GM21717 (cell line): ENCODE measurements around the gene CARD10.

Experiments used
- ATAC-seq: cut with Tn5 transposase; IDR thresholded peaks from one replicate; pipeline ENCODE4 v1.9.1; 2021; ENCODE audit warnings: mild to moderate bottlenecking, moderate library complexity; ENCODE audit not compliant: unreplicated experiment

Gene CARD10

GRCh38 chr22:37519268-37520195 is at the start of gene CARD10:
CARD10 (minus strand) TSS chr22:37519415; CDS start chr22:37519200, 215 bp downstream.
- ATAC-seq = no peak

- ATAC-seq = no peak
These were observed 49.3 kb upstream of the CARD10 start for GRCh38 chr22:37568448-37569008.

GRCh38 chr22:37568012-37568411 is 48.8 kb upstream of the CARD10 start:
- ATAC-seq = no peak

GRCh38 chr22:37566903-37567798 is 47.9 kb upstream of the CARD10 start:
- peak; percentile 60 for ATAC-seq

- no peak for ATAC-seq
These were observed 47.2 kb upstream of the CARD10 start for GRCh38 chr22:37566329-37566837.

- no peak for ATAC-seq
These were observed 46.6 kb upstream of the CARD10 start for GRCh38 chr22:37565830-37566229.

GRCh38 chr22:37564111-37564711 is 45.0 kb upstream of the CARD10 start:
- no peak for ATAC-seq

- ATAC-seq = no peak
These were observed 44.2 kb upstream of the CARD10 start for GRCh38 chr22:37563153-37564081.

GRCh38 chr22:37562049-37562875 is 43.0 kb upstream of the CARD10 start:
- ATAC-seq = no peak

GRCh38 chr22:37561212-37562048 is 42.2 kb upstream of the CARD10 start:
- ATAC-seq = no peak

GRCh38 chr22:37560608-37561211 is 41.5 kb upstream of the CARD10 start:
- no peak for ATAC-seq

GRCh38 chr22:37559901-37560607 is 40.8 kb upstream of the CARD10 start, which contains the start of gene CDC42EP1:
CDC42EP1 (plus strand) TSS chr22:37560480; CDS start chr22:37566350, 5,870 bp downstream.
- no peak for ATAC-seq

- ATAC-seq = no peak
These were observed 40.3 kb upstream of the CARD10 start for GRCh38 chr22:37559521-37559900.

GRCh38 chr22:37558815-37559214 is 39.6 kb upstream of the CARD10 start:
- ATAC-seq = no peak

GRCh38 chr22:37557321-37558001 is 38.2 kb upstream of the CARD10 start:
- ATAC-seq = no peak

- ATAC-seq = no peak
These were observed 37.5 kb upstream of the CARD10 start for GRCh38 chr22:37556710-37557109.
